Effector memory CD4-positive, alpha-beta T cell (primary cell): ENCODE measurements around the gene SMARCAL1.
"Not testable (repeated sequence)": the region's sequence is repeated elsewhere in the genome, so short reads cannot be mapped to it uniquely, and the experiment has no call there.

ENCODE experiments used
- DNase-seq, 3 donors: peaks; one replicate each; pipeline ENCODE4 v3.0.0-alpha.2; 2020
- H3K27ac ChIP-seq: 2 replicates; pipeline ENCODE4 v1.7.0; 2013; ENCODE audit warnings: mild to moderate bottlenecking, low read length, moderate library complexity; ENCODE audit not compliant: insufficient read depth, poor library complexity, severe bottlenecking
- H3K27me3 ChIP-seq: replicated peaks from 2 replicates; pipeline ENCODE4 v1.7.0; 2013; ENCODE audit warnings: mild to moderate bottlenecking, low read length; ENCODE audit not compliant: insufficient read depth, control insufficient read depth, poor library complexity, severe bottlenecking
- H3K36me3 ChIP-seq: 2 replicates; pipeline ENCODE4 v1.7.0; 2013; ENCODE audit warnings: mild to moderate bottlenecking, low read length, moderate library complexity; ENCODE audit not compliant: control insufficient read depth, insufficient read depth
- H3K4me1 ChIP-seq: 2 replicates; pipeline ENCODE4 v1.7.0; 2013; ENCODE audit warnings: low read length, mild to moderate bottlenecking; ENCODE audit not compliant: control insufficient read depth, insufficient read depth, poor library complexity, severe bottlenecking
- H3K4me3 ChIP-seq: 2 replicates; pipeline ENCODE4 v1.7.0; 2013; ENCODE audit warnings: low read length, low read depth, mild to moderate bottlenecking; ENCODE audit not compliant: insufficient read depth, poor library complexity, severe bottlenecking
- H3K9me3 ChIP-seq: 2 replicates; pipeline ENCODE4 v1.7.0; 2013; ENCODE audit warnings: mild to moderate bottlenecking, low read length, moderate library complexity; ENCODE audit not compliant: control insufficient read depth

The SMARCAL1 gene

GRCh38 chr2:216505133-216506106 lies 93.1 kb downstream of the SMARCAL1 start:
- no peak overlapping the region for H3K4me3 ChIP-seq
- H3K27me3 ChIP-seq, result no peaks in the 10 kb centered on the region
- H3K4me1 ChIP-seq, result peaks cover under 1% of the 10 kb centered on the region
- H3K9me3 ChIP-seq, result no peaks in the 10 kb centered on the region
- DNase-seq, result no peak
- peaks cover 42% of the 10 kb centered on the region for H3K36me3 ChIP-seq
- H3K27ac ChIP-seq, result no peak overlapping the region

DNA sequence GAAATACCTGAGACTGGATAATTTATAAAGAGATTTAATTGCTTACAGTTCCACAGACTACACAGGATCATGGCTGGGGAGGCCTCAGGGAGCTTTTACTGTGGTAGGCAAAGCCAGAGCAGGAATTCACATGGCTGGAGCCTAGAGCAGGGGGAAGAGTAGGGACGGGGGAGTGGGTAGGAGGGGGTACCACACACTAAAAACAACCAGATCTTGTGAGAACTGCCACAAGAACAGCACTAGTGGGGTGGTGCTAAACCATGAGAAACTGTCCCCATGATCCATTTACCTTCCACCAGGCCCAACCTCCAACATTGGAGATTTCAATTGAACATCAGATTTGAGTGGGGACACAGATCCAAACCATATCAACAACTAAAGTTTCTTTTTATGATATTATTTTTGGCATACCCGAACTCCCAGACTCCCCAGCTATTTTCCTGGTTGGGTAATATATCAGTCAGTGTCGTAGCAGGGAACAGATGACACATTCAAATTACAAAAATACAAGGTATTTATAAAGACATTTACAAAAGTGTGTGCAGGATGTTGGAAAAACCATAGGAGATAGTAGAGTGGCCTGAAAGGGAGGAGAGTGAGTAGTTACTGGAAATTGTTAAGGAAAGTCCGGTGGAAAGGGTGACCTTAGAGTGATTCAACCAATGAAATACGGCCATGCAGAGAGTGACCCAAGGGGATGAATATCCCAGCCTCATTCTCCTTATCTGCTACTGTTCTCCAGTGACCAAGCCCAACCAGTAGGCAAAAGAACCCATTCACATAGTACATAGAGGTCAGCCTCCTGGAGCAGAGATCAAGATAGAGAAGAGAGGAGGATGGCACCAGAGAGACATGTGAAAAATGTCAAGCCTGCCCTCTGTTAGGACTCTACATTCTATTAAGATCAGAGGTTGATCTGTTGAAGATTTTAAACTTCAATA lies 95.2 kb downstream of the SMARCAL1 start:
- no peaks in the 10 kb centered on the region for H3K9me3 ChIP-seq
- no peak overlapping the region for H3K4me3 ChIP-seq
- peaks cover 21% of the 10 kb centered on the region for H3K36me3 ChIP-seq
- DNase-seq, result no peak
- no peak overlapping the region for H3K27ac ChIP-seq
- no peaks in the 10 kb centered on the region for H3K27me3 ChIP-seq
- H3K4me1 ChIP-seq, result no peaks in the 10 kb centered on the region

- H3K36me3 ChIP-seq, result peaks cover 14% of the 10 kb centered on the region
- no peaks in the 10 kb centered on the region for H3K9me3 ChIP-seq
- H3K4me3 ChIP-seq, result no peak overlapping the region
- H3K27ac ChIP-seq, result no peak overlapping the region
- no peak for DNase-seq
- H3K4me1 ChIP-seq, result no peaks in the 10 kb centered on the region
- H3K27me3 ChIP-seq, result no peaks in the 10 kb centered on the region
Measured at GRCh38 chr2:216508229-216508628, 95.9 kb downstream of the SMARCAL1 start.

DNA sequence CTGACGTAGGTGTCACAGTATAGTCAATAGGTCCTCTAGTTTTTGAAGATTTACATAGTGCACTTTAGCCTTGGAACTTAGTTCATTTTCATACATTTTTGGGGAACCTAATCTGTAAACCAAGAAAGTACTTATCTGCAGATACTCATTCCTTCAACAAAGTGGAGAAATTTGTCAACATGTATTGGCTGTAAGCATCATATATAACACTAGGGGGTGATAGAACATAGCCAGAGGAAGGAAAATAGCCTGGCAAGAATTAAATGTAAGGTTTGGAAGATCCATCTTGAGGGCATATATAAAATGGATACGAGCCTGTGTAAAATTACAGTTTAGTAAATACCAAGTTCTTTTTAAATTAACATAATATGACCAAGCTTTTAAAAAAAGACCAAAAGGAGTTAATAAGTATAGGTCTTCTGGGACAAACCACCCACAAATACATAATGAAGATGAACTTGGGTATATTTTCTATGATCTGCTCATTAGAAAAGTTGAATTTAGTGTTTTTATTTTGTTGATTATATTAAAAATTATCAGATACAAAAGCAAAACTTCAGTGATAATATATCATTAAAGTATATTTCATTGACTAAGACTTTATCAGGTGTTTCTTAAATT lies 104.6 kb downstream of the SMARCAL1 start:
- Histone ChIP-seq H3K27me3 (no peaks in the 10 kb centered on the region), H3K4me3 (no peak overlapping the region), H3K4me1 (no peaks in the 10 kb centered on the region), H3K27ac (no peak overlapping the region), H3K9me3 (no peaks in the 10 kb centered on the region), H3K36me3 (no peaks in the 10 kb centered on the region)
- no peak for DNase-seq

- Histone ChIP-seq H3K27ac (no peak overlapping the region), H3K4me1 (no peaks in the 10 kb centered on the region), H3K36me3 (no peaks in the 10 kb centered on the region), H3K27me3 (no peaks in the 10 kb centered on the region), H3K4me3 (no peak overlapping the region), H3K9me3 (no peaks in the 10 kb centered on the region)
- DNase-seq, result no peak
Measured at GRCh38 chr2:216517447-216518225, 105.4 kb downstream of the SMARCAL1 start.

GRCh38 chr2:216518566-216519119 lies 106.4 kb downstream of the SMARCAL1 start:
- not testable (repeated sequence) for H3K4me1 ChIP-seq, DNase-seq, H3K9me3 ChIP-seq, H3K36me3 ChIP-seq, H3K27ac ChIP-seq, H3K4me3 ChIP-seq, H3K27me3 ChIP-seq

DNA sequence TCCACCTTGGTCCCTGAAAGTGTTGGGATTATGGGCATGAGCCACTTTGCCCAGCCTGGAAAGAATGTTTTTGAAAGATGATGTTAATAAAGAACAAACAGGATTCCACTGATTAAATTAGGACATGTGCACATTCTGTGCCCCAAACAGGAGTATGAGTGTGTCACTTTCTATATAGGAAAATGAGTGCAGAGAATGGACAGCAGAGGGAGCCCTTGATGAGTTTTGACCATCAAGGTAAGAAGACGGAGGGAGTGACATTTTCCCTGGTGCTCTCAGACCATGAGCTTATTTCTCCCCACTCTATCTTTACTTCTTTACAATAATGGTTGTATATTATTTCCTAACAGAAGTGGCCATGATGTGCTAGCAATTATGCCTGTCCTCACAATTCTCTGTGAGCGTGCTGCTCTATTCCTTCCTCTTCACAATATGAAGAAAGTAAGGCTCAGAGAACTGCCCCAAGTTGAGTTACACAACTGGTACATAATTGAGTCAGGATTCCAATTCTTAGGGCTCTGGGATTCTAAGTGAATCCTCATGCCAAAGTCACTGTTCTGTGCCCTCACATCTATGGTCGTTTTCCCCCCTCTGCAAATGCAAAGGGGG lies 107.0 kb downstream of the SMARCAL1 start:
- Histone ChIP-seq H3K4me3 (no peak overlapping the region), H3K4me1 (no peaks in the 10 kb centered on the region), H3K27ac (no peak overlapping the region), H3K36me3 (no peaks in the 10 kb centered on the region), H3K27me3 (no peaks in the 10 kb centered on the region), H3K9me3 (no peaks in the 10 kb centered on the region)
- DNase-seq, result no peak

GRCh38 chr2:216520112-216520511 lies 107.8 kb downstream of the SMARCAL1 start:
- H3K36me3 ChIP-seq, result no peaks in the 10 kb centered on the region
- no peaks in the 10 kb centered on the region for H3K9me3 ChIP-seq
- H3K4me1 ChIP-seq, result no peaks in the 10 kb centered on the region
- H3K4me3 ChIP-seq, result no peak overlapping the region
- H3K27me3 ChIP-seq, result no peaks in the 10 kb centered on the region
- DNase-seq, result no peak
- no peak overlapping the region for H3K27ac ChIP-seq
